OCI-LY1 (cell line): ENCODE data around the gene CACNA1C.

Source experiments
- H2AFZ ChIP-seq: fragments of 200-600 bp; sonication (generic), shearing (Covaris generic); 2 replicates; pipeline ENCODE4 v1.6.0; 2014; ENCODE audit warnings: antibody characterized with exemption, mild to moderate bottlenecking, low read length
- H3F3A ChIP-seq: fragments of 200-600 bp; sonication (generic), shearing (Covaris generic); 2 replicates; pipeline ENCODE4 v1.6.0; 2014; ENCODE audit warnings: mild to moderate bottlenecking, antibody characterized with exemption, low read length, moderate library complexity; ENCODE audit not compliant: insufficient read depth
- H3K27ac ChIP-seq: fragments of 200-600 bp; sonication (generic); 2 replicates; pipeline ENCODE4 v1.5.1; 2014; ENCODE audit warnings: low read length, mixed run types, mild to moderate bottlenecking, low read depth; ENCODE audit not compliant: poor library complexity, severe bottlenecking
- H3K27me3 ChIP-seq: fragments of 200-600 bp; sonication (generic); 2 replicates; pipeline ENCODE4 v1.6.0; 2014; ENCODE audit warnings: antibody characterized with exemption, mild to moderate bottlenecking, low read length, moderate library complexity; ENCODE audit not compliant: insufficient read depth
- H3K36me3 ChIP-seq: fragments of 200-600 bp; sonication (generic); 2 replicates; pipeline ENCODE4 v1.6.1; 2014; ENCODE audit warnings: mild to moderate bottlenecking, antibody characterized with exemption, low read length, moderate library complexity, mixed read lengths; ENCODE audit not compliant: insufficient read depth
- H3K4me1 ChIP-seq: fragments of 200-600 bp; sonication (generic); 2 replicates; pipeline ENCODE4 v1.5.1; 2014; ENCODE audit warnings: mild to moderate bottlenecking, low read length, moderate library complexity; ENCODE audit not compliant: insufficient read depth, severe bottlenecking
- H3K4me2 ChIP-seq: fragments of 200-600 bp; sonication (generic), shearing (Covaris generic); 2 replicates; pipeline ENCODE4 v1.6.1; 2014; ENCODE audit warnings: low read length
- H3K4me3 ChIP-seq: fragments of 200-600 bp; sonication (generic); 2 replicates; pipeline ENCODE4 v1.5.1; 2014; ENCODE audit warnings: low read length, low read depth, mild to moderate bottlenecking, mixed read lengths; ENCODE audit not compliant: poor library complexity, severe bottlenecking
- H3K79me2 ChIP-seq: fragments of 200-600 bp; shearing (Covaris generic); 2 replicates; pipeline ENCODE4 v1.6.1; 2016; ENCODE audit warnings: mixed run types, low read length, mixed read lengths; ENCODE audit not compliant: insufficient read depth
- H3K9ac ChIP-seq: fragments of 200-600 bp; sonication (generic), shearing (Covaris generic); 2 replicates; pipeline ENCODE4 v1.6.1; 2014; ENCODE audit warnings: mild to moderate bottlenecking, low read length, mixed read lengths
- H3K9me2 ChIP-seq: fragments of 200-600 bp; sonication (generic), shearing (Covaris generic); 2 replicates; pipeline ENCODE4 v1.6.1; 2014; ENCODE audit warnings: low read depth, mild to moderate bottlenecking, low read length, mixed read lengths
- H3K9me3 ChIP-seq: fragments of 200-600 bp; shearing (Covaris generic); 2 replicates; pipeline ENCODE4 v1.6.1; 2014; ENCODE audit warnings: low read length, mixed read lengths
- H4K20me1 ChIP-seq: fragments of 200-600 bp; sonication (generic), shearing (Covaris generic); 2 replicates; pipeline ENCODE4 v1.6.0; 2016; ENCODE audit warnings: mild to moderate bottlenecking, low read length; ENCODE audit not compliant: insufficient read depth
- EZH2 ChIP-seq: fragments of 200-600 bp; sonication (generic), shearing (Covaris generic); IDR thresholded peaks from 2 replicates; pipeline ENCODE4 v1.8.0; 2017; ENCODE audit warnings: borderline replicate concordance, mixed run types, mild to moderate bottlenecking, antibody characterized with exemption, low read length, moderate library complexity, mixed read lengths
- TF ChIP-seq, protein P1 (sequence below): fragments of 200-600 bp; sonication (generic), shearing (Covaris generic); IDR thresholded peaks from 2 replicates; pipeline ENCODE4 v1.5.1; 2017; ENCODE audit warnings: mild to moderate bottlenecking, antibody characterized with exemption, low read length, moderate library complexity, mixed read lengths

CACNA1C gene

DNA sequence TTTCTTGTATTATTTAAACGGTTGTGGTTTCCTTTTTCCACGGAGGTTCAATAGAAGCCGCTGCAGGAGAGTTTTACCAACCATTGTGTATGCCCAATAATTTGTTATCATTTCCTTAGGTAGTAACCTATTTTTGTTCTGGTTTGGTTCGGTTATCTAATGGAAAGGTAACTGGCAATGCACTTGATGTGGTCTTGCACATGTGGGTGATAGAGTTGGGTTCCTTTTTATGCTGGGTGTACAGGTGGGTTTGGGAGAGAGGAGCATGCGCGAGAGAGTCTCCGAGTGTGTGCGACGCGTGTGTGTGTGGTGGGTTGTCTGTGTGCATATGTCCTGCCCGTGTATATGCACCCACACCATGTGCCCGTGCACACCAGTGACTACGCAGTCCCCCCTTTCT is 639.3 kb downstream of the CACNA1C start:
- Histone ChIP-seq H3K27me3 (no peaks in the 10 kb centered on the region; the same call in 1 of the 2 replicates), H2AFZ (peak overlapping the region; percentile 66), H3K79me2 (no peaks in the 10 kb centered on the region), H3K9me3 (no peaks in the 10 kb centered on the region), H3K9me2 (no peaks in the 10 kb centered on the region), H3K36me3 (no peaks in the 10 kb centered on the region), H4K20me1 (no peaks in the 10 kb centered on the region), H3K4me2 (peak overlapping the region; percentile 77), H3K9ac (peak overlapping the region; percentile 74; the same call in 1 of the 2 replicates), H3K4me3 (peak overlapping the region; percentile 65), H3K4me1 (peaks cover 28% of the 10 kb centered on the region), H3F3A (no peaks in the 10 kb centered on the region), H3K27ac (peak overlapping the region; percentile 66)
- TF ChIP-seq EZH2 = no peak
- TF ChIP-seq, protein P1, sequence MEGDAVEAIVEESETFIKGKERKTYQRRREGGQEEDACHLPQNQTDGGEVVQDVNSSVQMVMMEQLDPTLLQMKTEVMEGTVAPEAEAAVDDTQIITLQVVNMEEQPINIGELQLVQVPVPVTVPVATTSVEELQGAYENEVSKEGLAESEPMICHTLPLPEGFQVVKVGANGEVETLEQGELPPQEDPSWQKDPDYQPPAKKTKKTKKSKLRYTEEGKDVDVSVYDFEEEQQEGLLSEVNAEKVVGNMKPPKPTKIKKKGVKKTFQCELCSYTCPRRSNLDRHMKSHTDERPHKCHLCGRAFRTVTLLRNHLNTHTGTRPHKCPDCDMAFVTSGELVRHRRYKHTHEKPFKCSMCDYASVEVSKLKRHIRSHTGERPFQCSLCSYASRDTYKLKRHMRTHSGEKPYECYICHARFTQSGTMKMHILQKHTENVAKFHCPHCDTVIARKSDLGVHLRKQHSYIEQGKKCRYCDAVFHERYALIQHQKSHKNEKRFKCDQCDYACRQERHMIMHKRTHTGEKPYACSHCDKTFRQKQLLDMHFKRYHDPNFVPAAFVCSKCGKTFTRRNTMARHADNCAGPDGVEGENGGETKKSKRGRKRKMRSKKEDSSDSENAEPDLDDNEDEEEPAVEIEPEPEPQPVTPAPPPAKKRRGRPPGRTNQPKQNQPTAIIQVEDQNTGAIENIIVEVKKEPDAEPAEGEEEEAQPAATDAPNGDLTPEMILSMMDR = no peak

DNA sequence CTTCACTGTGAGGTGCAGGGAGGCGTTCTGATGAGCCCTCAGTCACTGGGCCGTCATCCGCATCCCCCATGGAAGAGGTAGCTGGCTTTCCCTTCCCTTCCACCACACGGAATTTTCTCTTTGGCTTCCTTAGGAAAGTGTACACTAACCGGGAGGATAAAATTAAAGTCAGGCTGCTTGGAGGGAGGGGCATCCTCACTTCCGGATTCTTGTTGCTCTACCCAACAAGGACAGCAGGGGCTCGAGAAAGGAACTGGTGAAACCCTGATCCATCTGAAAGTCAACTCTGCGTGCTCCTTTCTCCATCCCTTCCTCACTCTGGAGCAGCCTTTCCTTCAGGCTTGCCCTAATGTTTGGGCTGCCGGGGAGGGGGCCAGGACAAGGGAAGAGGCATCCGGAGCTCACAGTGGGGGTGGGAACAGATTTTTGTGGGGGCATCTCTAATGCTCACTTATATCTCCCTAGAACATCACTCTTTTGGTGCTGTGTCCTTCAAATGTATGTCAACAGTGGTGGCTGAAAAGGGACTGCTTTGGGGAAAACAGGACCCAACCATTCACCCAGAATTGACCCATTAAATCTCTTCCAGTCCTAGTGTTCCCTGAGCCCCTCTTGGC is 640.6 kb downstream of the CACNA1C start:
- no peaks in the 10 kb centered on the region; the same call in 1 of the 2 replicates for H3K27me3 ChIP-seq
- H3K9me3 ChIP-seq = no peaks in the 10 kb centered on the region
- H3K27ac ChIP-seq = no peak overlapping the region
- peaks cover 28% of the 10 kb centered on the region for H3K4me1 ChIP-seq
- H2AFZ ChIP-seq = peak overlapping the region; percentile 76; the same call in 1 of the 2 replicates
- H3K9ac ChIP-seq = no peak overlapping the region
- H3K36me3 ChIP-seq = no peaks in the 10 kb centered on the region
- no peaks in the 10 kb centered on the region for H3K79me2 ChIP-seq
- H3K4me2 ChIP-seq = peak overlapping the region; percentile 39
- no peak overlapping the region for H3K4me3 ChIP-seq
- H3K9me2 ChIP-seq = no peaks in the 10 kb centered on the region
- no peaks in the 10 kb centered on the region for H3F3A ChIP-seq
- TF ChIP-seq EZH2 = no peak
- TF ChIP-seq, protein P1 = peak; percentile 29; the same call in 1 of the 2 replicates
- H4K20me1 ChIP-seq = no peaks in the 10 kb centered on the region

DNA sequence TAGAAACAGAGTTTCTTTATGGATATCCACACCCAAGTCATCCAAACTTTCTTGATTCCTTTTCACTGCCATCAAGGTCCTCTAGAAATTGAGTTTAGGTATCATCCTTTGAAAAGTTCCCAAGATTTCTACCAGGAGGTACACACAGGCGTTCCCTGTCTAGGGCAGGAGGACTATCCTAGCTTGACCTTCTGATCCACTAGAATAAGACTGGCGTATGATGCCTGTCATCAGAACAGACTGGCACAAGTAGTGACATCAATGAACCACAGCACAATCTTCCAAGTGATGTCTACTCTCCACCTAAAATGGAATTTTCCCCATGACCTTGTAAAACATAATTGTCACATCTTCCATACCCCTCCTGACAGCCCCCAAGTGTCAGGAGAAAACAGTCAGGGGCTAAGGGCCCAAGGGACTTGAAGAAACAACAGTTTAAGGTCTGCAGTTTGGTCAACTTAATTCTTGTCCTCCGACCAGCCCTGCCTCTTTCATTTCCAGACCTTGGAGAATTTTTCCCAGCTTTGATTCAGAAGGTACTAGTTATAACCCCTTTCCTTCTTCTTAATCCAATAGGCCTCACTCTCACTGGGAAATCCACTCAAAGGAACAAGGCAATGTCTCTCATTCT is 641.3 kb downstream of the CACNA1C start:
- Histone ChIP-seq H3K27ac (no peak overlapping the region), H3K36me3 (no peaks in the 10 kb centered on the region), H3K9ac (no peak overlapping the region), H2AFZ (no peak overlapping the region), H3K27me3 (no peaks in the 10 kb centered on the region; the same call in 1 of the 2 replicates), H4K20me1 (no peaks in the 10 kb centered on the region), H3K4me3 (no peak overlapping the region), H3K9me2 (no peaks in the 10 kb centered on the region), H3F3A (no peaks in the 10 kb centered on the region), H3K4me2 (no peak overlapping the region), H3K9me3 (no peaks in the 10 kb centered on the region), H3K79me2 (no peaks in the 10 kb centered on the region), H3K4me1 (peaks cover 28% of the 10 kb centered on the region)
- TF ChIP-seq, protein P1 = no peak
- TF ChIP-seq EZH2 = no peak
